ENCODE measurements around the gene ADGRL4. TPM values are rescaled to one million over a fixed set of nuclear protein-coding genes. Genes with fewer than 3 reads are reported as not detected.

The ADGRL4 gene
- total RNA-seq, 1 experiment from 2014 or later: 0.10 TPM

- TF ChIP-seq ZBTB33 (IDR thresholded peaks at IDR 0.05; ENCODE audit: extremely low read depth, insufficient replicate concordance, low read length) (no peak), CTCF (IDR thresholded peaks at IDR 0.05 in 2 of 3, conservative IDR thresholded peaks at IDR 0.05 in 1 of 3; ENCODE audit: borderline replicate concordance in 1 of 3, insufficient read depth in 1 of 3, low read depth in 2 of 3, low read length in 2 of 3) (no peak), RAD21 (IDR thresholded peaks at IDR 0.05; ENCODE audit: low read depth) (no peak)
Measured at GRCh38 chr1:78919150-78919549, 87.4 kb downstream of the ADGRL4 start (continued).

- ATAC-seq (no peak), DNase-seq (ENCODE audit: low read depth, low spot score) (no peak)
- Histone ChIP-seq H3K79me2 (ENCODE audit: insufficient read depth, low read length) (no peaks in the 10 kb centered on the region), H3K9me3 (ENCODE audit: control insufficient read depth in 1 of 2, insufficient read depth in 1 of 2, low read depth in 1 of 2, low read length in 2 of 2) (no peaks in the 10 kb centered on the region), H3K4me3 (replicated peaks in 1 of 2; ENCODE audit: low read depth in 1 of 2, low read length in 2 of 2) (no peak overlapping the region), H3K9me2 (ENCODE audit: insufficient read depth) (no peaks in the 10 kb centered on the region), H3K27ac (ENCODE audit: low read depth, low read length) (no peak overlapping the region), H4K20me1 (ENCODE audit: insufficient read depth) (no peaks in the 10 kb centered on the region), H2AFZ (ENCODE audit: low read depth, low read length, poor library complexity, severe bottlenecking) (no peak overlapping the region), H3K4me2 (ENCODE audit: low read length) (no peak overlapping the region), H3K27me3 (ENCODE audit: insufficient read depth, low read length) (no peaks in the 10 kb centered on the region), H3K4me1 (ENCODE audit: control insufficient read depth in 1 of 2, insufficient read depth in 2 of 2, low read length in 2 of 2) (no peaks in the 10 kb centered on the region), H3K9ac (ENCODE audit: low read length) (no peak overlapping the region), H3K36me3 (ENCODE audit: control insufficient read depth in 1 of 2, insufficient read depth in 2 of 2, low read length in 2 of 2) (no peaks in the 10 kb centered on the region)
- no peak for TF ChIP-seq ZNF274 (IDR thresholded peaks at IDR 0.05; ENCODE audit: low read depth, low read length)
- TF ChIP-seq ELF1 (IDR thresholded peaks at IDR 0.05; ENCODE audit: borderline replicate concordance, low read depth): no peak
- no peak for TF ChIP-seq ZBTB33 (IDR thresholded peaks at IDR 0.05; ENCODE audit: extremely low read depth, insufficient replicate concordance, low read length)
- no peak for TF ChIP-seq REST (IDR thresholded peaks at IDR 0.05; ENCODE audit: low read depth)
- no peak for TF ChIP-seq MAX (IDR thresholded peaks at IDR 0.05)
- no peak for TF ChIP-seq POLR2AphosphoS5 (IDR thresholded peaks at IDR 0.05; ENCODE audit: low read depth, low read length)
- no peak for TF ChIP-seq RAD21 (IDR thresholded peaks at IDR 0.05; ENCODE audit: low read depth)
- no peak for TF ChIP-seq SP1 (IDR thresholded peaks at IDR 0.05; ENCODE audit: low read depth)
- TF ChIP-seq ATF3 (IDR thresholded peaks at IDR 0.05): no peak
- no peak for TF ChIP-seq YY1 (IDR thresholded peaks at IDR 0.05; ENCODE audit: extremely low read depth, insufficient replicate concordance, low read depth, low read length)
- TF ChIP-seq CEBPB (IDR thresholded peaks at IDR 0.05; ENCODE audit: low read depth): no peak
- CTCF ChIA-PET: no interaction called here
- intact Hi-C loops (cut with micrococcal nuclease): no loop called here
- POLR2A ChIA-PET: no interaction called here
- no TSS peak for BruUV-seq (replicated peaks)
- RAD21 ChIA-PET (ENCODE audit: low non-redundant PET in 1 of 2, low total read pairs in 2 of 2, uncharacterized antibody in 2 of 2, unreplicated experiment in 2 of 2): no interaction called here
Measured at GRCh38 chr1:78918157-78918556, 88.4 kb downstream of the ADGRL4 start.

Data from HCT116 (cell line).